ENCODE results near the gene GPR183.

The GPR183 gene

DNA sequence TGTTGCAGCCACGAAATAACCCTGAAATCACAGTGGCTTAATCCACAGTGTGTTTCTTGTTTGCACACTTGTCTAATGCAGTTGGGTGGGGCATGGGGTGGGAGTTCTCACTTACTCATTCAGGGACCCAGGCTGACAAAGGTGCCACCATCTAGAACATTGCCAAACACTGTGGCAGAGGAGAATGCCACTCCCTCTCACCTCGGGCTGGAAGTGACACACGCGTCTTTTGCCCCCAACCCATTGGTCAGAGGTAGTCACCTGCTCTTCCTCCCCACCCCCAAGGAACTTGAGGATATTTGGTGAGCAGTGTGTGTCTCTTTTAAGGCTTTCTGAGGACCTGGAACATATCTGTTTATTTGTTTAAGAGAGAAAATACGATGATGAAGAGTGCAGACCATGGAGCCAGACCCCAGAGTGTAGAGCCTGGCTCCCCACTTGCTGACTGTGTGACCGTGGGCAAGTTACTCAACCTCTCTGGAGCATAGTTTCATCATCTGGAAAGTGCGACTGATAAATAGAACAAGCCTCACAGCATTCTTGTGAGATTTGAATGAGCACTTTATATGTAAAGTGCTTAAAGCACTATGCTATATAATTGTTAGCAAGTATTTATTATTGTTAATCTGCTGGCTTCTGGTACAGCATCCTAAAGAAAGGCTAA is 17.4 kb downstream of the GPR183 start:
- DNase-seq (ENCODE audit: low read depth) = no peak
- H3K4me3 ChIP-seq (ENCODE audit: low read length) = no peak overlapping the region
- TF ChIP-seq, protein P1, sequence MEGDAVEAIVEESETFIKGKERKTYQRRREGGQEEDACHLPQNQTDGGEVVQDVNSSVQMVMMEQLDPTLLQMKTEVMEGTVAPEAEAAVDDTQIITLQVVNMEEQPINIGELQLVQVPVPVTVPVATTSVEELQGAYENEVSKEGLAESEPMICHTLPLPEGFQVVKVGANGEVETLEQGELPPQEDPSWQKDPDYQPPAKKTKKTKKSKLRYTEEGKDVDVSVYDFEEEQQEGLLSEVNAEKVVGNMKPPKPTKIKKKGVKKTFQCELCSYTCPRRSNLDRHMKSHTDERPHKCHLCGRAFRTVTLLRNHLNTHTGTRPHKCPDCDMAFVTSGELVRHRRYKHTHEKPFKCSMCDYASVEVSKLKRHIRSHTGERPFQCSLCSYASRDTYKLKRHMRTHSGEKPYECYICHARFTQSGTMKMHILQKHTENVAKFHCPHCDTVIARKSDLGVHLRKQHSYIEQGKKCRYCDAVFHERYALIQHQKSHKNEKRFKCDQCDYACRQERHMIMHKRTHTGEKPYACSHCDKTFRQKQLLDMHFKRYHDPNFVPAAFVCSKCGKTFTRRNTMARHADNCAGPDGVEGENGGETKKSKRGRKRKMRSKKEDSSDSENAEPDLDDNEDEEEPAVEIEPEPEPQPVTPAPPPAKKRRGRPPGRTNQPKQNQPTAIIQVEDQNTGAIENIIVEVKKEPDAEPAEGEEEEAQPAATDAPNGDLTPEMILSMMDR (conservative IDR thresholded peaks at IDR 0.05; ENCODE audit: low read depth, low read length) = no peak

DNA sequence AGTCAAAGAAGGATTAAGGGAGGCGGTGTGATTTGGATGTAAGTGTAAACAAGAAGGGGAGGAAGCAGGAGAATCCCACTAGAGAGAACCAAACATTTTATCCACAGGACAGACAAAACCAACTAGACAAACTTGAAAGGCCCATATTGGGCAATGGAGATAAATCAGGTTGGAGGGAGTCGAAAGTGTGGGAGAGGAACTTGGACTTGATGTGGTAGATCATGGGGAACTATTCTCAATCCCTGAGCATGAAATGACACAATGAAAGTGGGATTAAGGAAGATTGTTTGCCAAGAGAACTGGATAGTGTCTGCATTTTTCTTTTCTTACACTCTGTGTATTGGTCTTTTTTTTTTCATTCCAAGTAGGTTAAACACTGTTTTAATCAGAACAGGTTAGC is 17.9 kb downstream of the GPR183 start:
- H3K4me3 ChIP-seq (ENCODE audit: low read length) = no peak overlapping the region
- TF ChIP-seq, protein P1 (conservative IDR thresholded peaks at IDR 0.05; ENCODE audit: low read depth, low read length) = no peak
- no peak for DNase-seq (ENCODE audit: low read depth)

DNA sequence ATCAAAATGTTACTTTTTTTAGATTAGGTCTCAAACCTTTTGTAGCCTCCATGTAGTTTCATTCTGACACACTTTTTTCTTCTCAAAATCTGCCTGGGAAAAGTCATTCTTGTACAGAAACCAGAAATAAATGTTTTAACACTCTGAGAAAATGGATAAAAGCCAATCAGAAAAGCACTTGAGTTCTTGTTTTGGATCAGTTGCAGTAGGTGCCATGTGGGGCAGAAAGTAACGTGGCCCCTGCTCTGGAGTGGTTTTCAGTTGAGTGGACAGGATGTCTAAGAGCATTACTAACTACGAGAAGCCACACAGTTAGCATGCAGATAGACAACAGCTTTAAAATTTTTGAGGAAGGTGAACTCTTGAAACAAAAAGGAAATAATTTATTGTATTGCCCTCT is 19.1 kb downstream of the GPR183 start:
- H3K4me3 ChIP-seq (ENCODE audit: low read length) = no peak overlapping the region
- TF ChIP-seq, protein P1 (conservative IDR thresholded peaks at IDR 0.05; ENCODE audit: low read depth, low read length) = no peak
- no peak for DNase-seq (ENCODE audit: low read depth)

DNA sequence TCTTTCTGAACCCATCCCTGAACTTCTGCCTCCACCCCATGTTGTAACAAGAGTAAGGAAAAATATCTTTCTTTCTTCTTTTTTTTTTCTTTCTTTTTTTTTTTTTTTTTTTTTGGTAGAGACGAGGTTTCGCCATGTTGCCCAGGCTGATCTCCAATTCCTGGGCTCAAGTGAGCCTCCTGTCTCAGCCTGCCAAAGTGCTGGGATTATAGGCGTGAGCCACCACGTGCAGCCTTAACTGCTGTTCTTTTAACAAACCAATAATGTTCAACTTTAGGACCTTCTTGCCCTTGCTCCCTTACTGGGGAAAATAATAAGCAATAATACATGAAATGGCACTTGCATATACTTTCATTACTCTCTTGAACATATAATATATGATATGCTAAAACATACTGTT is 19.6 kb downstream of the GPR183 start:
- DNase-seq (ENCODE audit: low read depth) = no peak
- no peak overlapping the region for H3K4me3 ChIP-seq (ENCODE audit: low read length)
- TF ChIP-seq, protein P1 (conservative IDR thresholded peaks at IDR 0.05; ENCODE audit: low read depth, low read length) = no peak

DNA sequence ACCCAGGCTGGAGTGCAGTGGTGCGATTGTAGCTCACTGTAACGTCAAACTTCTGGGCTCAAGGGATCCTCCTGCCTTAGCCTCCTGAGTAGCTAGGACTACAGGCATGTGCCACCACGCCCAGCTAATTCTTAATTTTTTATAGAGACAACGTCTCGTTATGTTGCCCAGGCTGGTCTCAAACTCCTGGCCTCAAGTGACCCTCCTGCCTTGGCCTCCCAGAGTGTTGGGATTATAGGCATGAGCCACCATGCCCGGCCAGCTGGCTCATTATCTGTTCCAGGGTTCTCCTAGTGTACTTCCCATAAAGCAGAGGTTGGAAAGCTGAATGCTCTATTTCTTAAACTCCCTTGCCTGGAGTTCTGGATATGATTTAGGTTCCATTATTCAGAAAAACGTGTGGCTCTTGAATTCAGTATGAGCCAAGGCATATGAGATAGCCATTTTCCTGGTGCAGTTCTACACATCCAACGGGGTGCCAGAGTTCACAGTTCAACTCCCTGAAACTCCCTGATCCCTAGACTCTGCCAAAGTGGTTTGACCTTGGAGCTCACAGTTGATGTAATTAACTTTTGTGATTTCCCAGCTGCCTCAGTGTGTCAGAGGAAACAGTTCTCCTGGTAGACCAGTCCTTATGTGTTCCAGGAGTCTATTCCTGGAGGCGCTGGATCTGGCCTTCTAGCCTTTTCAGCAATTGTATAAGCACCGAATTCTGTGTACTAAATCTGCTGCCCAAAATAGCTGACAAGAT is 21.6 kb downstream of the GPR183 start:
- no peak for DNase-seq (ENCODE audit: low read depth)
- no peak overlapping the region for H3K4me3 ChIP-seq (ENCODE audit: low read length)
- TF ChIP-seq, protein P1 (conservative IDR thresholded peaks at IDR 0.05; ENCODE audit: low read depth, low read length) = no peak

DNA sequence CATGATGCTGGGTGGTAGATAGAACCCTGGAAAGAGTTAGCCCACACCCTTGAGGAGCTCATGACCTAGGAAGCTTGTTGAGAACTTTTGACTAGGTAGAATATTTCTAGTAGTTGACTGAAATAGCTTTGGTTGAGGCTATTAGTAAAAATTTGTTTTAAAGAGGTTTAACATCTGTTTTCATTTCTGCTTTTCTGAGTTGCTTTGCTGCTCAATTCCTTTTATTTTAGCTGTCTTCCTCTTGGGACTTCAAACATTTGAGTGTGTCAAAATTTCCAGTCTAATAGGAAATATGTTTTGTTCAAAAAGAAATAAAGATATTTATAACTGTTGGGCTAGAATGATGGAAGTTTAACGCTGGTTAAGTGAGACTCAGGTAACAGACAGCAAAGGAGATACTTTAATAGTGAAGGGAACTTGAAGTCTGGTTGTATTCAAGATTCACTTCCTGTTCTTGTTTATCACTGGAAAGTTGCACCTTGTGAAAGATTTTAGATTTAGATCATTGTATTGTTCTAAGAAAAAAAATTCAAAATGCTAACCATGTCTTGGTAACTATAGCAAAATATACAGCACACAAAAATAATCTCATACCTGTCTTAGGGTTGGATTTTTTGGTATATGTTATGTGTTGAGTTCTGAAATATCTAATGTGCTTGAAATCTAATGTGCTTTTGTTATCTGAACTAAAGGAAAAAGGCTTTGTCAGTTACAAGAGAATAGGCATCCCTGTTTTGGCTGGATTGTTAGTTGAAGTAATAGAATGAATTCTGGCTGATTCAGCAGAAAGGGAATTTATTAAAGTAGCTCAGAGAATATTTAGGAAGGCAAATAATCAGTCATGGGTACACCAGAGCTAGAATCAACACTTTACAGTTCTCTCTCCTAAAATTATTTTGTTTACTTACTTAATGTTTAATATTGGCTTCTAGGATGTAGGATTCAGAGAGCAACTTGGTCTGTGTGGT is 24.7 kb downstream of the GPR183 start:
- TF ChIP-seq, protein P1 (conservative IDR thresholded peaks at IDR 0.05; ENCODE audit: low read depth, low read length) = no peak
- no peak overlapping the region for H3K4me3 ChIP-seq (ENCODE audit: low read length)
- no peak for DNase-seq (ENCODE audit: low read depth)
